Tibial nerve (tissue), 4 donors: Measurements from ENCODE around the gene SLC17A9. TPM values are rescaled to one million over a fixed set of nuclear protein-coding genes. Genes with fewer than 3 reads are reported as not detected.

ENCODE experiments used
- DNase-seq, 2 donors: peaks; one replicate each; pipeline ENCODE4 v3.0.0-alpha.2; 2019; ENCODE audit warnings: low spot score in 2 of 2
- H3K27ac ChIP-seq, 4 donors: fragments of 200-600 bp; sonication (generic) in 3 of 4; one replicate each; pipeline ENCODE4 v1.5.1; 2017 to 2019; ENCODE audit warnings: mild to moderate bottlenecking in 1 of 4
- H3K27me3 ChIP-seq, 2 donors: fragments of 200-600 bp; sonication (generic) in 1 of 2; one replicate each; pipeline versions ENCODE4 v1.5.1 to v1.6.0; 2017 to 2019
- H3K36me3 ChIP-seq, 3 donors: fragments of 200-600 bp; sonication (generic); one replicate each; pipeline ENCODE4 v1.5.1; 2018 to 2019
- H3K4me1 ChIP-seq, 4 donors: fragments of 200-600 bp; sonication (generic) in 3 of 4; one replicate each; pipeline ENCODE4 v1.5.1; 2017 to 2019
- H3K4me3 ChIP-seq, 4 donors: fragments of 200-600 bp; sonication (generic) in 3 of 4; one replicate each; pipeline ENCODE4 v1.5.1; 2017 to 2019; ENCODE audit warnings: mild to moderate bottlenecking in 1 of 4, moderate library complexity in 1 of 4
- H3K9me3 ChIP-seq, 4 donors: fragments of 200-600 bp; sonication (generic) in 3 of 4; one replicate each; pipeline ENCODE4 v1.5.1; 2017 to 2019
- EP300 ChIP-seq, 2 donors: sonication (generic); formaldehyde crosslinking; IDR thresholded peaks; one replicate each; pipeline ENCODE4 v1.6.1; 2017; ENCODE audit warnings: antibody characterized with exemption in 2 of 2, mild to moderate bottlenecking in 1 of 2
- POLR2A ChIP-seq, 2 donors: fragments of 450-650 bp; IDR thresholded peaks; one replicate each; pipeline ENCODE4 v1.6.1; 2017; ENCODE audit warnings: antibody characterized with exemption in 2 of 2, mild to moderate bottlenecking in 2 of 2, moderate library complexity in 2 of 2
- WGBS, 2 donors: methylation state at CpG; one replicate each; pipeline ENCODE4 v1.1.5; 2018; 5-methylcytosine and 5-hydroxymethylcytosine counted together
- total RNA-seq, 4 donors: library from RNA; depleted of rRNA; stranded (reverse); fragments of >200 nt; gene quantifications; one replicate each; pipeline ENCODE4 v1.1.0, GENCODE V29; 2016
- TF ChIP-seq, protein P1 (sequence below), 5 experiments: fragments of 200-600 bp in 3 of 5; fragments of 450-650 bp in 2 of 5; sonication (generic) in 3 of 5; IDR thresholded peaks; one replicate each; pipeline ENCODE4 v1.5.1; 2016 to 2019; ENCODE audit warnings: antibody characterized with exemption in 5 of 5, mild to moderate bottlenecking in 3 of 5, moderate library complexity in 2 of 5

The SLC17A9 gene
- total RNA-seq, 4 donors from 2014 or later: 3.9 to 13.5 (median 4.5) TPM

DNA sequence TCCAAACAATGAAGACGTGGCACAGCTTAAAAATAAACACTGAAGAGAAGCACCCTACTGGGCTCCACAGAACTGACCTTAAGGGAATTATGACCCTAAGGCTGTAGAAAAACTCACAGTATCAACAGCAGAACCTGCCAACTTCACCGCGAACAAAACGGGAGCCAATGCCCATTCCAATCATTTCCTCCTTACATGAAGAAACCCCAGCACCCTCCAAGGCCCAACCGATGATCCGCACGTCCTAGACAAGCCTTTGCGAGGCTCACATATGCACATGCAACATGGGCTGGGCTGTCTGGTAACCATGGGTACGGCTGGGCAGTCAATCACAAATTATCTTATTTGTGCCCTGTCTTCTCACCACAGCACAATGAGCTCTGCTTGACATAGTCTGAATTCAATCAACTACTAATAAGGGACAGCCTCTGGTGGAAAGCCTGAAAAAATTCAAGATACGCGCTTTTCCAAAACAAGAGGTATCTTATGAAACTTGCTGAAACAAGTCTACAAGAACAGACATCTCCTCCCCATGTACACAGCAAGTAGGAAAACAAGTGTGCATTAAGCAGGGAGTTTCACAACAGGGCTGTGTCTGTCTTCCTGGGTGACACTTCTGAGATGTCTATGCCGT lies 27.9 kb upstream of the SLC17A9 start:
- Histone ChIP-seq H3K4me1 (peaks cover 0 to 87% (median 78%) of the 10 kb centered on the region in 4 donors), H3K27ac (peak overlapping the region; percentile 94 to 100 (median 97)), H3K9me3 (no peaks in the 10 kb centered on the region), H3K27me3 (no peaks in the 10 kb centered on the region), H3K4me3 (peak overlapping the region; percentile 66 to 98 (median 90)), H3K36me3 (no peaks in the 10 kb centered on the region)
- no peak for DNase-seq
- WGBS, 2 donors: 22 to 23% methylated on average over 12 of the region's 12 CpGs
- TF ChIP-seq POLR2A (IDR thresholded peaks at IDR 0.05): no peak
- TF ChIP-seq, protein P1, sequence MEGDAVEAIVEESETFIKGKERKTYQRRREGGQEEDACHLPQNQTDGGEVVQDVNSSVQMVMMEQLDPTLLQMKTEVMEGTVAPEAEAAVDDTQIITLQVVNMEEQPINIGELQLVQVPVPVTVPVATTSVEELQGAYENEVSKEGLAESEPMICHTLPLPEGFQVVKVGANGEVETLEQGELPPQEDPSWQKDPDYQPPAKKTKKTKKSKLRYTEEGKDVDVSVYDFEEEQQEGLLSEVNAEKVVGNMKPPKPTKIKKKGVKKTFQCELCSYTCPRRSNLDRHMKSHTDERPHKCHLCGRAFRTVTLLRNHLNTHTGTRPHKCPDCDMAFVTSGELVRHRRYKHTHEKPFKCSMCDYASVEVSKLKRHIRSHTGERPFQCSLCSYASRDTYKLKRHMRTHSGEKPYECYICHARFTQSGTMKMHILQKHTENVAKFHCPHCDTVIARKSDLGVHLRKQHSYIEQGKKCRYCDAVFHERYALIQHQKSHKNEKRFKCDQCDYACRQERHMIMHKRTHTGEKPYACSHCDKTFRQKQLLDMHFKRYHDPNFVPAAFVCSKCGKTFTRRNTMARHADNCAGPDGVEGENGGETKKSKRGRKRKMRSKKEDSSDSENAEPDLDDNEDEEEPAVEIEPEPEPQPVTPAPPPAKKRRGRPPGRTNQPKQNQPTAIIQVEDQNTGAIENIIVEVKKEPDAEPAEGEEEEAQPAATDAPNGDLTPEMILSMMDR (IDR thresholded peaks at IDR 0.05): no peak
- no peak for TF ChIP-seq EP300 (IDR thresholded peaks at IDR 0.05)

DNA sequence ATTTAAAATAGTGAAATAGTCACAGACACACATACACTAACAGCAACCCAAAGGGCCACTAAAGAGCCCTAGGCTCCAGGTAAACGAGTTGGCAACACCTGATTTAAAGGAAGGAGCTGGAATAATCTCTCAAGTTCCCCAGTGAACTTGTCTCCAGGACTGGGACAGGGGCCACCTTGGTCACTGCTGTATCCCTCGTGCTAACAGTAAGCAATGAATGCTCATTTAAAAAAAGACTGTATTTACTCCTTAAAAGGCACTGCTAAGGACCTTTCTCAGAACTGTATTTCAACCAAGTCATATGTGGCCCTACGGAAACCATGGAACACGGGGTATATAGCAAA lies 27.5 kb upstream of the SLC17A9 start:
- Histone ChIP-seq H3K27me3 (no peaks in the 10 kb centered on the region), H3K36me3 (no peaks in the 10 kb centered on the region), H3K4me1 (peaks cover 0 to 87% (median 79%) of the 10 kb centered on the region in 4 donors), H3K9me3 (no peaks in the 10 kb centered on the region), H3K27ac (peak overlapping the region; percentile 94 to 100 (median 97)), H3K4me3 (peak overlapping the region; percentile 66 to 98 (median 90))
- 0 to 3% methylated on average over 4 of the region's 4 CpGs for WGBS, 2 donors
- no peak for TF ChIP-seq POLR2A (IDR thresholded peaks at IDR 0.05)
- DNase-seq: no peak

DNA sequence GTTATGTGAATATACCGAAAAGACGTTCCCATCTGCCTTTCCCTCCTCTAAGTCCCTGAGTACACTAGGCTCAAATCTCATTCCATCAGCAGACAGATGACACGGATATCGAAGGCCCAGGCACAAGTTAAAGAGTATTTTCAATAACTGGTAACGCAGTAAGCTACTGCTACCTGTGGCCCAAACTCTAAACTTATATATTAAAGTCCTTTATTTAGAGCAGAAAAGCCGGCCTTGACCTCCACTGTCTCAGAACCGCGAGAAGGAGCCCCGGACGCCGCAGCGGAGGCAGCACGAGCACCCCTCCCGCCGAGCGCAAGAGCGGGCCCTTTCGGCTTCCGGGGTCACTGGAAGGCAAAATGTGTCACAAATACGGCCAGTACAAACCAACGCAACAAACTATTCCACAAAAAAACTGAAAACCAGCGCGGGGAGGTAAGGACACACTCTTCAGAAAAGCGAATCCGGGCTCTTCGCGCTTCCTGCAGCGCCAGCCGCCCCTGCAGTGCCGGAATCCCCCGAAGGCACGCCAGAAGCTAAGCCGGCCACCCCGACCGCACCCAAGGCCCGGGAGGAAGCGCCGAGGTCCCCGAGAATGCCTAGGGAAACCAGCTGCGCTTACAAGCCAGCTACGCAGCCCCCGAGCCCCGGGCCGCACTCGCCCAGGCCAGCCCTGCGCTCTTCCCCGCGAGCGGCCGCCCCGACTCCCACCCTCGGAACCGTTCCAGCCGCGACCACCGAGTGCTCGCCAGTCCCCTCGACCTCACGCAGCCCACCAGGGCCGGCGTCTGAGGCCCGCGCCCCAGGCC lies 26.9 kb upstream of the SLC17A9 start:
- Histone ChIP-seq H3K9me3 (no peaks in the 10 kb centered on the region), H3K4me1 (peaks cover 0 to 87% (median 77%) of the 10 kb centered on the region in 4 donors), H3K27me3 (no peaks in the 10 kb centered on the region), H3K36me3 (no peaks in the 10 kb centered on the region), H3K27ac (peak overlapping the region; percentile 94 to 100 (median 97)), H3K4me3 (peak overlapping the region; percentile 66 to 98 (median 90))
- no peak for DNase-seq
- WGBS, 2 donors: 0% methylated on average over 42 to 52 of the region's 63 CpGs
- peak in 1 of 2 donors; percentile 38 for TF ChIP-seq EP300 (IDR thresholded peaks at IDR 0.05)
- TF ChIP-seq, protein P1 (IDR thresholded peaks at IDR 0.05): no peak

DNA sequence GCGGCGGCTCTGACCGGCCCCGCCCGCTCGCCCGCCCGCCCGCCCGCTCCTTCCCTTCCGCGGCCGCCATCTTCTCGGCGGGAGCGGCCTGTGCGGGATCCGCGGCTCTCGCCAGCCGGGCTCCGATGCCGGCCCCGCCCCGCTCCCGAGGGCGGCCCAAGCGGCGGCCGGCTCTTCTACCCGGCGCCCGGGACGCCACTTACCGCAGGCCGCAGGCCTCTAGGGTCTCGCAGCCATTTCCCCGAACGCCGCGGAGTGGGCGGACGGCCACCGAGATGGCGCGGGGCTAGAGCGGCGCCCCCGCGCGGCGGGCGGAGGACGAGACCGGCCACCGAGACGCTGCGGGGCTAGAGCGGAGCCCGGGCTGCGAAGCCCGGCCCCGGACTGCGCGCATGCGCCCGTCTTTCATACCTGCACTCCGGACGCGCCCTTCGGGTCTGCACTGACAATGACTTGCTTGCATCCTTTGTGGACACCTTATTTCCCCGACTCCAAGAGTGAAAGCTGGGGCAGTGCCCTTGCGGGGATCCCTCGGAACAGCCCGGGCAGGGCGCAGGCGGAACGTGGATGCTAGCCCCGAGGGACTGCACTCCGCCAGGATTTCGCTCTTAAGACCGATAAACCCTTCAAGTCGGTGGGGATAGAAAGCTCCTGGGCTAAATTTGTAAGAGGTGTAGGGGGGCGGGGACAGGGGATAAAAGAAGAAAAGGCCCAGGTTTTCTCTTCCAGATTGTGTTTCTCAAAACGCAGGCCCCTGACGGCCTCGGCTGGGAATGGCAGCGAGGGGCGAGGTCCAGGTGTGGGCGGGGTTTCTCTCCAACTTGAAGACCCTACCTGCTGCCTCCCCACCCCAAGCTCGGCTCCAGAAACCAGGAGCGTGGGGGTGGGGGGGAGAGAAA lies 26.0 kb upstream of the SLC17A9 start, which contains the start of gene DIDO1:
Gene DIDO1, minus strand, starts transcription at position 277 of the 899 bp plus-strand sequence.
- TF ChIP-seq, protein P1 (IDR thresholded peaks at IDR 0.05): peak; percentile 78 to 93 (median 92)
- TF ChIP-seq EP300 (IDR thresholded peaks at IDR 0.05) (peak in 1 of 2 donors; percentile 80), POLR2A (IDR thresholded peaks at IDR 0.05) (peak; percentile 76 to 82)
- no peaks in the 10 kb centered on the region for H3K27me3 ChIP-seq
- H3K9me3 ChIP-seq: no peaks in the 10 kb centered on the region
- H3K27ac ChIP-seq: peak within 1 kb of the TSS; percentile 94 to 100 (median 97)
- peaks cover 0 to 85% (median 72%) of the 10 kb centered on the region in 4 donors for H3K4me1 ChIP-seq
- 2 to 5% methylated on average over 27 to 58 of the region's 92 CpGs for WGBS, 2 donors
- peak; percentile 64 to 71 for DNase-seq
- no peaks in the 10 kb centered on the region for H3K36me3 ChIP-seq
- H3K4me3 ChIP-seq: peak within 1 kb of the TSS; percentile 66 to 98 (median 90)

DNA sequence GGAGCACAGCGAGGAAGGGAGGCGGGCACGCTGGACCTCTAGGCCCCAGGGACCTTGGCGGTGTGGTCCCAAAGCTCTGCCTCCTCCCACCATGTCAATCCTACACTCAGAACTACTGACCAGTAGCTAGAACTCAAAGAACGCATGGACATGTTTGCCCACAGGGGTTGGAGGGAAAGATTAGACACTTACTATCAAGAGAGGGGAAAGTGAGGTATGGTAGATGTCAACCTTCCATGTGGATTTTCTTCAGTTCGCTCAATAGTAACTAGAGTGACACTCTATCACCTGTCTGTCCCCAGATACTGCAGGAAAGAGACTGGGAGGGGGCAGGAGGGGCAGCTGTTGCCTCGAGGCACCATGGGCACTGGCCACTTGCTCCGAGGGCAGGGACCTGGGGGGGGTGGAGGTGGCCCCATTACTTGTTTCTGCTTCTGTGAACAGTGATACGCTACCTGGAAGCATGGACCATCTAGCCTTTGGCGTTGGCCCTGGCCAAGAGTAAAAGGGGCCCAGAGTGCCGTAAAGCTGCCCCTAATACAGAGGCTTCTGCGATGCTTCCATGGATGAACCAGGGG lies 25.3 kb upstream of the SLC17A9 start:
- Histone ChIP-seq H3K4me3 (peak overlapping the region; percentile 66 to 98 (median 90)), H3K36me3 (no peaks in the 10 kb centered on the region), H3K4me1 (peaks cover 0 to 81% (median 69%) of the 10 kb centered on the region in 4 donors), H3K27me3 (no peaks in the 10 kb centered on the region), H3K9me3 (no peaks in the 10 kb centered on the region), H3K27ac (peak overlapping the region; percentile 94 to 100 (median 97))
- 72 to 73% methylated on average over 12 of the region's 12 CpGs for WGBS, 2 donors
- TF ChIP-seq, protein P1 (IDR thresholded peaks at IDR 0.05): no peak
- TF ChIP-seq POLR2A (IDR thresholded peaks at IDR 0.05): no peak
- no peak for TF ChIP-seq EP300 (IDR thresholded peaks at IDR 0.05)
- DNase-seq: no peak
